Measurements from ENCODE around the gene PIGR.

DNA sequence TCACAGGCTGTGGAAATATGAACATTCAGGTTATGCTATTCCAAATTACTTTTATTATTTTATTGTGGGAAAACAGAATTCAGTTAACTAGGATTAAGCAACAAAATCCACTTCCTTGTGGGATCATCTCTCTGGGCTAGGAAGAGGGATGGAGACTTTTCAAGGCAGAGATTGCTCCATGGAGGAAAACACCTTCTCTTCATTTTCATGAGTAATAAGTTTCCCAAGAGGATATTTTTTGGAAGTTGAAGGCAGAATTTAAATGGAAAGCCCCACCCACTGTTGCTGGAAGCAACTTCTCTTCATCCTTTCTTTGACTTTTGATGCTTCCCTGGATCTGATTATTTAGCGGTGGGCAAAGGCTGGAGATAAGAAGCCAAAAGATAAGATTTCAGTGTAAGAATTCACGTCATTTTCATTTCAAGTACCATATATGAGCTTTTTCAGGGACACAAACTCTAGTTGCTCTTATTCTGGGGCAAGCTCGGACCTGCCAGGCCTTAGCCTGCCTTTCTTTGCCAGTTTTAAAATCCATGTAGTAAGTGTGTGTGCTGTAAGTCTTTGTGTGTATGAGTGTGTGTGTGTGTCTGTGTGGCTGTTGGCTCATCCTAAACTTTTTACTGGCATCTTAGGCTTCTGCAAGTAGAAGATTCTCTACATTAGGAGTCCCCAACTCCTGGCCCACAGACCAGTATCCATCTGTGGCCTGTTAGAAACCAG, 60.8 kb downstream of the PIGR start:
- TF ChIP-seq, protein P1, sequence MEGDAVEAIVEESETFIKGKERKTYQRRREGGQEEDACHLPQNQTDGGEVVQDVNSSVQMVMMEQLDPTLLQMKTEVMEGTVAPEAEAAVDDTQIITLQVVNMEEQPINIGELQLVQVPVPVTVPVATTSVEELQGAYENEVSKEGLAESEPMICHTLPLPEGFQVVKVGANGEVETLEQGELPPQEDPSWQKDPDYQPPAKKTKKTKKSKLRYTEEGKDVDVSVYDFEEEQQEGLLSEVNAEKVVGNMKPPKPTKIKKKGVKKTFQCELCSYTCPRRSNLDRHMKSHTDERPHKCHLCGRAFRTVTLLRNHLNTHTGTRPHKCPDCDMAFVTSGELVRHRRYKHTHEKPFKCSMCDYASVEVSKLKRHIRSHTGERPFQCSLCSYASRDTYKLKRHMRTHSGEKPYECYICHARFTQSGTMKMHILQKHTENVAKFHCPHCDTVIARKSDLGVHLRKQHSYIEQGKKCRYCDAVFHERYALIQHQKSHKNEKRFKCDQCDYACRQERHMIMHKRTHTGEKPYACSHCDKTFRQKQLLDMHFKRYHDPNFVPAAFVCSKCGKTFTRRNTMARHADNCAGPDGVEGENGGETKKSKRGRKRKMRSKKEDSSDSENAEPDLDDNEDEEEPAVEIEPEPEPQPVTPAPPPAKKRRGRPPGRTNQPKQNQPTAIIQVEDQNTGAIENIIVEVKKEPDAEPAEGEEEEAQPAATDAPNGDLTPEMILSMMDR (conservative IDR thresholded peaks at IDR 0.05; ENCODE audit: low read depth, low read length): no peak
- TF ChIP-seq POLR2A (IDR thresholded peaks at IDR 0.05; ENCODE audit: low read depth, low read length): no peak
- TF ChIP-seq RFX5 (IDR thresholded peaks at IDR 0.05; ENCODE audit: low read depth, low read length): no peak
- no peak for TF ChIP-seq RAD21 (IDR thresholded peaks at IDR 0.05; ENCODE audit: low read length)
- no peak for TF ChIP-seq NFE2L2 (IDR thresholded peaks at IDR 0.05; ENCODE audit: low read depth, low read length)
- TF ChIP-seq MAZ (IDR thresholded peaks at IDR 0.05; ENCODE audit: borderline replicate concordance, low read depth, low read length): no peak
- no peak for TF ChIP-seq CEBPB (IDR thresholded peaks at IDR 0.05; ENCODE audit: low read depth, low read length)
- TF ChIP-seq BHLHE40 (IDR thresholded peaks at IDR 0.05; ENCODE audit: low read depth, low read length): no peak

Measured in IMR-90 (cell line).